Prostate gland (tissue), 2 donors: ENCODE results near the gene PSPN.

Experiments used
- POLR2A ChIP-seq: fragments of 450-650 bp; IDR thresholded peaks from one replicate; pipeline ENCODE4 v1.6.1; 2016; ENCODE audit warnings: antibody characterized with exemption, mild to moderate bottlenecking
- POLR2AphosphoS5 ChIP-seq: sonication (generic); formaldehyde crosslinking; IDR thresholded peaks from one replicate; pipeline ENCODE4 v1.6.1; 2017; ENCODE audit warnings: antibody characterized with exemption
- TF ChIP-seq, protein P1 (sequence below), 4 experiments: fragments of 200-600 bp in 2 of 4; fragments of 450-650 bp in 2 of 4; sonication (generic) in 2 of 4; IDR thresholded peaks; 1 replicate in 3 of 4; 2 replicates in 1 of 4; pipeline ENCODE4 v1.5.1; 2016 to 2019; ENCODE audit warnings: antibody characterized with exemption in 4 of 4, mild to moderate bottlenecking in 2 of 4, moderate library complexity in 2 of 4

DNA sequence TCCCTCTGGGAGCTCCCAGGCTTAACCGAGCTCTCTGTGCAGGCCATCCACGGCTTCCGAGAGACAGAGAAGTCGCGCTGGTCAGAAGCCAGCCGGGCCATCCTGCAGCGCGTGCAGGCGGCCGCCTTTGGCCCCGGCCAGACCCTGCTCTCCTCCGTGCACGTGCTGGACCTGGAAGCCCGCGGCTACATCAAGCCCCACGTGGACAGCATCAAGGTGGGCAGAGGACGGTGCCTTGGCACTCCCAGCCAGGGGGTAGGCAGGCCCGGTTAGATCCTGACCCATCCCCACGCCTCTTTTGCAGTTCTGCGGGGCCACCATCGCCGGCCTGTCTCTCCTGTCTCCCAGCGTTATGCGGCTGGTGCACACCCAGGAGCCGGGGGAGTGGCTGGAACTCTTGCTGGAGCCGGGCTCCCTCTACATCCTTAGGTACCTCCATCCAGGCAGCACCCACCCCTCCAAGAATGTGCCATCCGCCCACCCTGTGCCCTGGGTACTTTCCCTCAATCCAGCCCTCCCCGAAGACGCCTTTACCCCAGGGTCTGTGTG, 1.5 kb downstream of the PSPN start:
- TF ChIP-seq, protein P1, sequence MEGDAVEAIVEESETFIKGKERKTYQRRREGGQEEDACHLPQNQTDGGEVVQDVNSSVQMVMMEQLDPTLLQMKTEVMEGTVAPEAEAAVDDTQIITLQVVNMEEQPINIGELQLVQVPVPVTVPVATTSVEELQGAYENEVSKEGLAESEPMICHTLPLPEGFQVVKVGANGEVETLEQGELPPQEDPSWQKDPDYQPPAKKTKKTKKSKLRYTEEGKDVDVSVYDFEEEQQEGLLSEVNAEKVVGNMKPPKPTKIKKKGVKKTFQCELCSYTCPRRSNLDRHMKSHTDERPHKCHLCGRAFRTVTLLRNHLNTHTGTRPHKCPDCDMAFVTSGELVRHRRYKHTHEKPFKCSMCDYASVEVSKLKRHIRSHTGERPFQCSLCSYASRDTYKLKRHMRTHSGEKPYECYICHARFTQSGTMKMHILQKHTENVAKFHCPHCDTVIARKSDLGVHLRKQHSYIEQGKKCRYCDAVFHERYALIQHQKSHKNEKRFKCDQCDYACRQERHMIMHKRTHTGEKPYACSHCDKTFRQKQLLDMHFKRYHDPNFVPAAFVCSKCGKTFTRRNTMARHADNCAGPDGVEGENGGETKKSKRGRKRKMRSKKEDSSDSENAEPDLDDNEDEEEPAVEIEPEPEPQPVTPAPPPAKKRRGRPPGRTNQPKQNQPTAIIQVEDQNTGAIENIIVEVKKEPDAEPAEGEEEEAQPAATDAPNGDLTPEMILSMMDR (IDR thresholded peaks at IDR 0.05): no peak
- TF ChIP-seq POLR2AphosphoS5: no peak
- TF ChIP-seq POLR2A: no peak
